RKO (cell line): Measurements from ENCODE around the gene EYA4.
"Not testable (repeated sequence)": the region's sequence is repeated elsewhere in the genome, so short reads cannot be mapped to it uniquely, and the experiment has no call there.

Experiments used
- DNase-seq: peaks from one replicate; pipeline ENCODE4 v3.0.0-alpha.2; 2016; ENCODE audit warnings: low spot score

EYA4 gene

GRCh38 chr6:133532908-133533307 is 291.8 kb downstream of the EYA4 start:
- no peak for DNase-seq

GRCh38 chr6:133539502-133540259 is 298.5 kb downstream of the EYA4 start:
- DNase-seq: no peak

GRCh38 chr6:133540361-133540760 is 299.2 kb downstream of the EYA4 start:
- no peak for DNase-seq

GRCh38 chr6:133541040-133541439 is 299.9 kb downstream of the EYA4 start:
- no peak for DNase-seq

GRCh38 chr6:133542056-133542821 is 301.1 kb downstream of the EYA4 start:
- peak; percentile 6 for DNase-seq

- no peak for DNase-seq
These were observed 303.3 kb downstream of the EYA4 start for GRCh38 chr6:133544419-133544818.

GRCh38 chr6:133546098-133546497 is 304.9 kb downstream of the EYA4 start:
- DNase-seq: no peak

- no peak for DNase-seq
These were observed 306.0 kb downstream of the EYA4 start for GRCh38 chr6:133547136-133547535.

- no peak for DNase-seq
These were observed 307.4 kb downstream of the EYA4 start for GRCh38 chr6:133548423-133549159.

- no peak for DNase-seq
These were observed 308.2 kb downstream of the EYA4 start for GRCh38 chr6:133549371-133549801.

- DNase-seq: no peak
These were observed 308.9 kb downstream of the EYA4 start for GRCh38 chr6:133550026-133550425.

GRCh38 chr6:133551436-133551835 is 310.3 kb downstream of the EYA4 start:
- DNase-seq: no peak

- DNase-seq: peak; percentile 2
These were observed 310.7 kb downstream of the EYA4 start for GRCh38 chr6:133551847-133552341.

GRCh38 chr6:133553652-133554051 is 312.5 kb downstream of the EYA4 start:
- peak; percentile 61 for DNase-seq

- not testable (repeated sequence) for DNase-seq
These were observed 313.0 kb downstream of the EYA4 start for GRCh38 chr6:133554121-133554520.

- no peak for DNase-seq
These were observed 314.5 kb downstream of the EYA4 start for GRCh38 chr6:133555685-133556084.

GRCh38 chr6:133559926-133560325 is 318.8 kb downstream of the EYA4 start:
- no peak for DNase-seq

GRCh38 chr6:133567636-133568035 is 326.5 kb downstream of the EYA4 start:
- DNase-seq: no peak

GRCh38 chr6:133568970-133569889 is 328.1 kb downstream of the EYA4 start:
- DNase-seq: peak; percentile 95

GRCh38 chr6:133571681-133572080 is 330.5 kb downstream of the EYA4 start:
- DNase-seq: no peak

- no peak for DNase-seq
These were observed 336.7 kb downstream of the EYA4 start for GRCh38 chr6:133577851-133578250.
